IMR-90 (cell line): ENCODE results near the gene MRTFB. TPM values are rescaled to one million over a fixed set of nuclear protein-coding genes. Genes with fewer than 3 reads are reported as not detected.

Source experiments
- ATAC-seq: fragments of 200-7000 bp; cut with Tn5 transposase; 2 replicates; pipeline ENCODE4 v1.9.1; 2020; ENCODE audit warnings: low read depth, mild to moderate bottlenecking, moderate library complexity
- BruUV-seq: library from RNA; stranded (reverse); fragments of 400-500 nt; replicated peaks from 2 replicates; lab custom pipeline; 2021; lab: Mats Ljungman, UMichigan
- CTCF ChIA-PET: fragments of 300-600 bp; formaldehyde crosslinking; extraction: SDS; loops from one replicate; lab custom pipeline; 2021; ENCODE audit warnings: antibody characterized with exemption; lab: Yijun Ruan, JAX
- POLR2A ChIA-PET: fragments of 300-600 bp; sonication (Branson Sonifier 250); formaldehyde crosslinking; loops from one replicate; lab custom pipeline; 2022; ENCODE audit warnings: antibody characterized with exemption; ENCODE audit not compliant: unreplicated experiment; lab: Charles Lee
- DNase-seq: peaks from one replicate; pipeline ENCODE4 v3.0.0; 2013
- H2AFZ ChIP-seq: replicated peaks from 2 replicates; pipeline ENCODE3; 2013; ENCODE audit warnings: low read length, mild to moderate bottlenecking; ENCODE audit not compliant: poor library complexity
- H2AK5ac ChIP-seq: 2 replicates; pipeline ENCODE4 v1.6.1; 2013; ENCODE audit warnings: low read depth, low read length, inconsistent platforms
- H2AK9ac ChIP-seq: replicated peaks from 2 replicates; pipeline ENCODE3; 2013; ENCODE audit warnings: mild to moderate bottlenecking, low read depth, low read length, moderate library complexity; ENCODE audit not compliant: poor library complexity
- H2BK120ac ChIP-seq: 2 replicates; pipeline ENCODE4 v1.6.1; 2013; ENCODE audit warnings: low read depth, low read length, inconsistent platforms
- H2BK15ac ChIP-seq: 3 replicates; pipeline ENCODE4 v1.6.1; 2013; ENCODE audit warnings: low read depth, low read length, inconsistent platforms
- H2BK20ac ChIP-seq: 2 replicates; pipeline ENCODE4 v1.6.1; 2013; ENCODE audit warnings: low read depth, mild to moderate bottlenecking, inconsistent platforms, low read length, moderate library complexity
- H2BK5ac ChIP-seq: 2 replicates; pipeline ENCODE4 v1.6.1; 2013; ENCODE audit warnings: mild to moderate bottlenecking, low read depth, low read length, inconsistent platforms; ENCODE audit not compliant: poor library complexity, severe bottlenecking
- H3K14ac ChIP-seq: replicated peaks from 2 replicates; pipeline ENCODE4 v1.6.1; 2013; ENCODE audit warnings: low read depth, low read length, inconsistent platforms
- H3K18ac ChIP-seq: 2 replicates; pipeline ENCODE4 v1.6.1; 2013; ENCODE audit warnings: low read depth, low read length, control low read depth
- H3K23ac ChIP-seq: 2 replicates; pipeline ENCODE4 v1.6.1; 2013; ENCODE audit warnings: low read depth, low read length, inconsistent platforms
- H3K27ac ChIP-seq: 2 replicates; pipeline ENCODE4 v1.5.1; 2013; ENCODE audit warnings: mild to moderate bottlenecking, control low read depth, low read length; ENCODE audit not compliant: insufficient read depth
- H3K27me3 ChIP-seq: 2 replicates; pipeline ENCODE4 v1.6.1; 2013; ENCODE audit warnings: low read length; ENCODE audit not compliant: control insufficient read depth, insufficient read depth
- H3K36me3 ChIP-seq: 2 replicates; pipeline ENCODE4 v1.6.1; 2013; ENCODE audit warnings: low read length, mixed read lengths; ENCODE audit not compliant: control insufficient read depth, insufficient read depth
- H3K4ac ChIP-seq: 2 replicates; pipeline ENCODE4 v1.6.1; 2013; ENCODE audit warnings: low read depth, low read length, inconsistent platforms
- H3K4me1 ChIP-seq: 2 replicates; pipeline ENCODE4 v1.6.1; 2013; ENCODE audit warnings: low read length, mixed read lengths; ENCODE audit not compliant: control insufficient read depth, insufficient read depth
- H3K4me2 ChIP-seq: 2 replicates; pipeline ENCODE4 v1.6.1; 2013; ENCODE audit warnings: low read depth, mild to moderate bottlenecking, control low read depth, low read length, moderate library complexity
- H3K4me3 ChIP-seq: 2 replicates; pipeline ENCODE4 v1.5.1; 2013; ENCODE audit warnings: low read depth, mild to moderate bottlenecking, control low read depth, low read length, moderate library complexity; ENCODE audit not compliant: insufficient read depth
- H3K56ac ChIP-seq: 2 replicates; pipeline ENCODE4 v1.6.1; 2013; ENCODE audit warnings: low read length, inconsistent platforms; ENCODE audit not compliant: insufficient read depth; ENCODE audit errors: extremely low read depth
- H3K79me1 ChIP-seq, 2 experiments: 2 replicates each; pipeline ENCODE4 v1.6.1; 2013; ENCODE audit warnings: low read length in 2 of 2, inconsistent platforms in 1 of 2, low read depth in 1 of 2
- H3K9ac ChIP-seq: 2 replicates; pipeline ENCODE4 v1.6.1; 2013; ENCODE audit warnings: low read depth, low read length, control low read depth
- H3K9me1 ChIP-seq: 2 replicates; pipeline ENCODE4 v1.6.1; 2013; ENCODE audit warnings: low read length, inconsistent platforms; ENCODE audit not compliant: insufficient read depth
- H3K9me3 ChIP-seq: 2 replicates; pipeline ENCODE4 v1.6.1; 2013; ENCODE audit warnings: low read length; ENCODE audit not compliant: control insufficient read depth, insufficient read depth
- H4K20me1 ChIP-seq: 2 replicates; pipeline ENCODE4 v1.6.1; 2013; ENCODE audit warnings: low read length, inconsistent platforms; ENCODE audit not compliant: insufficient read depth
- H4K5ac ChIP-seq: 2 replicates; pipeline ENCODE4 v1.6.1; 2013; ENCODE audit warnings: mild to moderate bottlenecking, low read depth, low read length, control low read depth
- H4K8ac ChIP-seq, 2 experiments: 2 replicates each; pipeline ENCODE4 v1.6.1; 2013; ENCODE audit warnings: low read depth in 2 of 2, low read length in 2 of 2, control low read depth in 1 of 2, inconsistent platforms in 1 of 2
- H4K91ac ChIP-seq: 2 replicates; pipeline ENCODE4 v1.6.1; 2013; ENCODE audit warnings: low read depth, low read length, inconsistent platforms; ENCODE audit not compliant: insufficient read depth
- CEBPB ChIP-seq: IDR thresholded peaks from 2 replicates; pipeline ENCODE4 v1.6.1; 2012; ENCODE audit warnings: low read depth, low read length, improper control_type of control experiment
- WGBS, 2 experiments: methylation state at CpG; one replicate each; pipeline versions ENCODE4 v1.1.5 to v1.1.7; 2013; ENCODE audit warnings: missing lambda C conversion rate in 2 of 2; ENCODE audit not compliant: insufficient read length in 1 of 2; ENCODE audit errors: extremely low coverage in 2 of 2; 5-methylcytosine and 5-hydroxymethylcytosine counted together
- dilution Hi-C: fragments of 300-500 bp; cut with HindIII; formaldehyde crosslinking; loops from one replicate; pipeline ENCODE4 v1.14.3; 2018; ENCODE audit warnings: low sequenced_read_pairs; ENCODE audit not compliant: unreplicated experiment
- in situ Hi-C: fragments of 300-500 bp; cut with MboI; formaldehyde crosslinking; loops from 3 replicates; pipeline ENCODE4 v1.14.3; 2019; ENCODE audit warnings: low sequenced_read_pairs, inconsistent platforms, mixed read lengths
- intact Hi-C: fragments of 100-400 bp; cut with micrococcal nuclease; formaldehyde crosslinking; loops from 2 replicates; pipeline ENCODE4 v1.10.0; 2022
- polyA plus RNA-seq, 3 experiments: library from polyadenylated mRNA; depleted of rRNA; stranded (reverse); fragments of >200 nt; gene quantifications; 2 replicates each; pipeline ENCODE4 v1.2.3, GENCODE V29; 2012; ENCODE audit warnings: low replicate concordance in 1 of 3
- total RNA-seq: library from RNA; depleted of rRNA; stranded (reverse); fragments of >200 nt; gene quantifications from 2 replicates; pipeline ENCODE4 v1.2.3, GENCODE V29; 2012
- TF ChIP-seq, protein P1 (sequence below): fragments of 150-350 bp; IDR thresholded peaks from 2 replicates; pipeline ENCODE4 v1.6.1; 2016; ENCODE audit warnings: low read depth, mild to moderate bottlenecking, low read length, moderate library complexity, borderline replicate concordance

The MRTFB gene
- total and polyA plus RNA-seq, 2 of the 4 experiments (the other 2 are of a cell fraction) = 4.4 to 5.4 TPM

DNA sequence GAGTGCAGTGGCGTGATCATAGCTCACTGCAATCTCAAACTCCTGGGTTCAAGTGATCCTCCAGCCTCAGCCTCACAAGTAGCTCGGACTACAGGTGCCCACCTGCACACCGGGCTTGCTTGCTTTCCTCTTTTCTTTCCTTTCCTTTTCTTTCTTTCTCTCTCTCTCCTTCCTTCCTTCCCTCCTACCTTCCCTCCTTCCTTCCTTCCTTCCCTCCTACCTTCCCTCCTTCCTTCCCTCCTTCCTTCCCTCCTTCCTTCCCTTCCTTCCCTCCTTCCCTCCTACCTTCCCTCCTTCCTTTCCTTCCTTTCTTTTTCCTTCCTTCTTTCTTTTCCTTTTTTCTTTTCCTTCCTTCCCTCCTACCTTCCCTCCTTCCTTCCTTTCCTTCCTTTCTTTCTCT is 225.5 kb downstream of the MRTFB start:
- Histone ChIP-seq H4K20me1 (no peaks in the 10 kb centered on the region), H3K4me1 (peaks cover 2% of the 10 kb centered on the region; the same call in 1 of the 2 replicates), H4K5ac (no peak overlapping the region), H3K18ac (no peak overlapping the region), H2AK5ac (no peak overlapping the region), H3K56ac (no peak overlapping the region), H3K4me2 (no peak overlapping the region), H4K91ac (no peak overlapping the region), H3K79me1 (no peaks in the 10 kb centered on the region), H3K9me1 (no peaks in the 10 kb centered on the region), H3K4ac (no peak overlapping the region), H2AK9ac (no peak overlapping the region), H2BK20ac (no peak overlapping the region), H3K14ac (no peak overlapping the region), H3K27ac (no peak overlapping the region), H3K9ac (no peak overlapping the region), H2BK120ac (no peak overlapping the region), H3K36me3 (no peaks in the 10 kb centered on the region), H4K8ac (no peak overlapping the region), H3K4me3 (no peak overlapping the region), H3K23ac (no peak overlapping the region), H3K9me3 (no peaks in the 10 kb centered on the region), H2AFZ (no peak overlapping the region), H3K27me3 (peaks cover 1% of the 10 kb centered on the region; the same call in 1 of the 2 replicates), H2BK5ac (no peak overlapping the region), H2BK15ac (no peak overlapping the region)
- WGBS, 2 experiments = 83% methylated on average over 2 of the region's 3 CpGs; no CpG with 5 or more reads in 1 of the 2 experiments
- ChIA-PET POLR2A (no interaction called here), CTCF (no interaction called here)
- TF ChIP-seq, protein P1, sequence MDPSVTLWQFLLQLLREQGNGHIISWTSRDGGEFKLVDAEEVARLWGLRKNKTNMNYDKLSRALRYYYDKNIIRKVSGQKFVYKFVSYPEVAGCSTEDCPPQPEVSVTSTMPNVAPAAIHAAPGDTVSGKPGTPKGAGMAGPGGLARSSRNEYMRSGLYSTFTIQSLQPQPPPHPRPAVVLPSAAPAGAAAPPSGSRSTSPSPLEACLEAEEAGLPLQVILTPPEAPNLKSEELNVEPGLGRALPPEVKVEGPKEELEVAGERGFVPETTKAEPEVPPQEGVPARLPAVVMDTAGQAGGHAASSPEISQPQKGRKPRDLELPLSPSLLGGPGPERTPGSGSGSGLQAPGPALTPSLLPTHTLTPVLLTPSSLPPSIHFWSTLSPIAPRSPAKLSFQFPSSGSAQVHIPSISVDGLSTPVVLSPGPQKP = no peak
- TF ChIP-seq CEBPB = no peak
- BruUV-seq = no TSS peak
- ATAC-seq (no peak), DNase-seq (no peak)
- intact Hi-C loops (no loop called here), in situ Hi-C loops (loop anchor here (5.0 kb wide), 1 partner anchor 231 kb away; no protein-coding TSS in a partner anchor), dilution Hi-C loops (no loop called here)
